GM19452 (cell line): ENCODE results near the gene PPP2R3B.

Source experiments
- ATAC-seq: cut with Tn5 transposase; IDR thresholded peaks from one replicate; pipeline ENCODE4 v1.9.1; 2021; ENCODE audit not compliant: unreplicated experiment

PPP2R3B gene

DNA sequence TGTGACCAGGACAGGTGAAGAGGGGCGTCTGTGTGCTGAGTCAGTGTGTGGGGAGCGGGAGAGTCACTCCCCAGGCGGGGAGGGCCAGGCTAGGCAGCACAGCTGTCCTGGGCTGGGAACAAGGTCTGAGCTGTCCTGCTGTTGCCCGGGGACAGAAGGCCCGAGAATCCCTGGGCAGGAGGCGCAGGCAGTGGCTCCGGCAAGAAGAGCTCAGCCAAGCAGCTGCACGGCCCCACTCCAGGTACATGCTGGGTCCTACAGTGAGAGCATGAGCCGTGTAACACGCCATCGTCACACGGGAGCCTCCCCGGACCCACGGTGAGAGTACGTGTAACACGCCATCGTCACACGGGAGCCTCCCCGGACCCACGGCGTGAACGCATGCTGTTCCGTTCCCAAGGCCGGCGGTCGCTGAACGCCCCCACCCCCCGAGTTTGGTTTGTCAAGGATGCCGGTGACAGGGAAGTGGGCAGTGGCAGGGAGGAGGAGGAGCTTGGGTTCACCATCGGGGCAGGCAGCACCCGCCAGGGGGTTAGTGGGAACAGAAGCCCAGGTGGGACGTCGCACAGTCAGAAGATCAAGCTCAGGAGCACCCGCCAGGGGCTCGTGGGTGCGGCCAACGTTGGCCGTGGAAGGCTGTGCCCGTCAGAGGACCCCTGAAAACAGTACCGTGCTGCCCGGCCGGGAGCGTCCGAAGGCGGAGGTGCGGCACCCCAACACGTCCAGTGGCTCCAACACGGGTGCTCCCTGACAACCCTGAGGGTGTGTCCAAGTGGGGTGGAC is 15.6 kb downstream of the PPP2R3B start:
- ATAC-seq: no peak

DNA sequence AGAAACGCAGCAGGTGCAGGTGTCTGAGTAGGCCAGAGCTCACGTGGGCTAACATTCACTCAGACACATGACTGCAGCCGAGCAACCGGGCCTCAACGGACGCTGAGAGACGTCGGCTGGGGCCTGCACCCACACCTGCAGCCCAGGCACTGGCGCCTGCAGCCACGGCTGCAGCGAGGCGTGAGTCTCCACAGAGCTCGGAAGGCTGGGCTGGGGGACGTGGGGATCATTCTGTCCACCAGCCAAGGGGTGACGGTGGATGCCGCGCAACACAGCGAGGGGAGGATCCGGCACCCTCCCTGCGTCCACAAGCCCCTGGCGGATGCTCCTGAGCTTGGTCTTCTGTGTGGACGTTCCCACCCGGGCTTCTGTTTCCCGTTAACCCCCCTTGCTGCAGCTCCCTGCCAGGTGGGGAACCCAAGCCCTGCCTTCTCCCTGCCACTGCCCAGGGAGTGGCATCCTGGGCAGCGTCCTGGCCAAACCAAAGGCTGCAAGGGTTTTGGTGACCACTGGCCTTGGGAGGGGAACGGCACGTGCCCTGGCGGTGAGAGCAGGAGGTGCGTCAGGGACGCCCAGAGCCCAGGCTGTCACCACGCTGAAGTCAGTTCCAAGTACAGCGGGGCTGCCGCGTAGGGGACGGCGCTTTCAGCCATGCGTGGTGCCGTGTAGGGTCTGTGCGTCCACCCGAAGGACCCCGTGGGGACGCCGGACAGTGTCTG is 16.3 kb downstream of the PPP2R3B start:
- no peak for ATAC-seq

DNA sequence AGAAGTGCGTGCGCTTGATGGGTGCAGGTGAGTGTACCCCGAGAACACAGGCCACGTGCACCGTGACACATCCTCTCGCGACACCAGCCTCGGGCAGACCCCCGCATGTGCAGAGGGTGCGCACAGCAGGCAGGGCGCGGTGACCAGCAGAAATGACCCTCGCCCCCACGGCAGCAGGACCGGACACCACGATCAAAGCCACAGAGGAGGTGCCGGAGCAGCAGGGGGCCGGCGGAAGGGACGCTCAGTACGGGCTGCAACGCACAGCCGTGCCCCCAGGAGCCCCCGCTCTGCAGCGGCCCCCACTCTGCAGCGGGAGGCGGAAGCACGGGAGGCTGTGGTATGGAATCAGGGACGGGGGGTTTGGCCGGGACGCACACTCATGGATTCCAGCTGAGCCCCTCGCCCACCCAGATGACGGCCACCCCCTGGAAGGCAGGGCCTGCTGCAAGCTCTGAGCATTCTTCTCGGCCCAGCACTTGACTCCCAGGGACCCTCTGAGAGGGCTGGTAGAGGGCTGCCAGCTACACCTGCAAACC is 17.1 kb downstream of the PPP2R3B start:
- ATAC-seq: no peak

DNA sequence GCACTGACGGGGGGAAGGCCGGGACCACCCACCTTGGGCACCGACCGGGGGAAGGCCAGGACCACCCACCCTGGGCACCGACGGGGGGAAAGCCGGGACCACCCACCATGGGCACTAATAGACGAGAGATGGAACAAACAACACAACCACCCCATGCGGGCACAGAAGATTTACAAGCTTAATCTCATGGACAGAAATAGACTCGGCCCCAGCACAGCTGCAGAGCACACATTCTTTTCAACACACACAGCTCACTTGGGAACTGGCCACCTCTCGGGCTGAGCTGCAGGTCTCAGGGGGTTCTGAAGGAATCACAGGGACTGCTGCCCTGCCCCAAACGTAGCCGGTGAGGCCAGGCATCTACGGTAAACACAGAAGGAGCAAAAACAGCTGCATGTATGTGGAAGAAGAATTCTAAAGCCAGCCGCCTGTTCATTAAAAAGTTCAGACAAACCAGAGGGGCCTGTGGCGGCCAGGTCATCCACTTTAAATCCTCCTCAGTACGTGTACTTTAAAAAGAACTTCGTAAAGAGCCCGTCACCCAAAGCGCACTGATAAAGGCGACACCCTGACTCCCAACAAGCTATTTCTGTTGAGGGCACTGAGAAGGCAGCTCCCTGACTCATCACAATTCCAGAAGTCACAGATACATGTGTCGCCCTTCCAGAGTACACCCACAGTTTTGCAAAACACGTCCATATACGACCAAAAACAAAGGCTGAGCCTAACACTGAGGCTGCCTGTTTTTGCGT is 17.7 kb downstream of the PPP2R3B start:
- ATAC-seq: no peak

DNA sequence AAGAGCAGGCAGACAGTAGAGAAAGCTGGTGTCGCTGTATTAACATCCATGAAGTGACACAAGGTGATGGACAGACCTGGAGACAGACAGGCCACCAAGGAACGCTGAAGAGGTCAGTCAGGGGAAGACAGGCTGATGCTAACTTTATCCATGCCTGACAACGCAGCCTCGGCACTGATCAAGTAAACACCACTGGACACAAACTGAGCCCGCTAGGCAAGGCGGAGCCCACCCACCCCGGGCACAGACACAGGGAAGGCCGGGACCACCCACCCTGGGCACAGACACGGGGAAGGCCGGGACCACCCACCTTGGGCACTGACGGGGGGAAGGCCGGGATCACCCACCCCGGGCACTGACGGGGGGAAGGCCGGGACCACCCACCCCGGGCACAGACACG is 18.8 kb downstream of the PPP2R3B start:
- ATAC-seq: no peak

DNA sequence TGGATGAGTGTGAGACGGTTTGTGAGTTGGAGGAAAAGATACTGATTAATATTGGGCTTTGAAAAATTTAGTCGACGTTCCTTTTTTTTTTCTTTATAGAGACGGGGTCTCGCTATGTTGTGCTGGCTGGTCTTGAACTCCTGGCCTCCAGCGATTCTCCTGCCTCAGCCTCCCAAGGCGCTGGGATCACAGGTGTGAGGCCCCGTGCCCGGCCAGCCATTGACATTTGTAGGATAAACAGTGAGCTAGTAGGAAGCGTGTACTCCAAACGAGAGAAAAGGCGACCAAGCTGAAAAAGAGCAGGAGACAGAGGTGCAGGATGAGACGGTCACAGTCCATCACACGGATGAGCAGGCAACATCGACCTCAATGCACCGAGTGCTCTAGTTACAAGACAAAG is 19.4 kb downstream of the PPP2R3B start:
- ATAC-seq: no peak

DNA sequence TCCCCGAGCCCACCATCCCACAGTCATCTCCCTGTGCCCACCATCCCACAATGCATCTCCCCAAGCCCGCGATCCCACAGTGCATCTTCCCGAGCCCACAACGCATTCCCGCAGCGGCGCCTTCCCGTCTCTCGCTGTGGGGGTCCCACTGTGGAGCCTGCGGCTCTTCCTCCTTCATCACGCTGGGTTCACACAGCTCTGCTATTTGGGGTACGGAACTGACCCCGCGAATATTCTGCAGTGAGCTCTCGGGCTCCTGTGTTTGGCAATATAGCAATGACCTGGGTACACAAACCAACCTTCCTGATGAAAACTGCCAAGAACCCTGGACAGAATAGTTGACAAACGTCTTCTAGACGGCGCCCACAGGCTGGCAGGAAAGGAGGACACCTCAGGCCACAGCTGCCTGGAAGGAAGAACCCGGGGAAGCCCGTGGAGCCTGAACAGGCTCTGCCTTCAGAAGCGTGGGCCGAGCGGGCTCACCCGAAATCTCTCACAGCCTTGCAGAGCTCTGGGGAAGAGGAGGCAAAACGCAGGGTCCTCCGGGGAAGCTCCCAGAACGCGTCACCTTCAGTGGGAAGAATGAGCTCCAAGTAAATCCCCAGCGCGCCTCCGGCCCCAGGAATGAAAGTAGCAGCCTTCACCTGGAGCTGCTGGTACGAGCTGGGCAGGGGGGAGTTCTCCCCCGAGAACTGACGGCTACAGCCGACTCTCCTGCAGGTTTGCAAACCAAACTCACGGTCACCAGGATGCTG is 22.9 kb downstream of the PPP2R3B start:
- ATAC-seq: no peak

DNA sequence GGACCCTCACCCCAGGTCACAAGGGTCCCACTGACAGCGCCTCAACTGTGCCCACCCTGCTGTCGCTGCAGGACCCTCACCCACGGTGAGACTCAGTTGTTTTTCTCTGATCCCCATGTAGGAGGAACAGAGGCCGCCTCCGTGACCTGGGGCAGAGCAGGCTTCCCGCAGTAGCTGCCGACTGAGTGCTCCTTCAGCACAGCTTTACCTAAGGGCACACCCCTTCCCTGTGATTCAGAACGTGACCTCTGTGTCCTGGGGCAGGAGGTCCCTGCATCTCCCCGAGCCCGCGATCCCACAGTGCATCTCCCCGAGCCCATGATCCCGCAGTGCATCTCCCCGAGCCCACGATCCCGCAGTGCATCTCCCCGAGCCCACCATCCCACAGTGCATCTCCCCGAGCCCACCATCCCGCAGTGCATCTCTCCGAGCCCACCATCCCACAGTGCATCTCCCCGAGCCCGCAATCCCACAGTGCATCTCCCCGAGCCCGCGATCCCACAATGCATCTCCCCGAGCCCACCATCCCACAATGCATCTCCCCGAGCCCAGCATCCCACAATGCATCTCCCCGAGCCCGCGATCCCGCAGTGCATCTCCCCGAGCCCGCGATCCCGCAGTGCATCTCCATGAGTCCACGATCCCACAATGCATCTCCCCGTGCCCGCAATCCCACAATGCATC is 23.6 kb downstream of the PPP2R3B start:
- ATAC-seq: no peak

DNA sequence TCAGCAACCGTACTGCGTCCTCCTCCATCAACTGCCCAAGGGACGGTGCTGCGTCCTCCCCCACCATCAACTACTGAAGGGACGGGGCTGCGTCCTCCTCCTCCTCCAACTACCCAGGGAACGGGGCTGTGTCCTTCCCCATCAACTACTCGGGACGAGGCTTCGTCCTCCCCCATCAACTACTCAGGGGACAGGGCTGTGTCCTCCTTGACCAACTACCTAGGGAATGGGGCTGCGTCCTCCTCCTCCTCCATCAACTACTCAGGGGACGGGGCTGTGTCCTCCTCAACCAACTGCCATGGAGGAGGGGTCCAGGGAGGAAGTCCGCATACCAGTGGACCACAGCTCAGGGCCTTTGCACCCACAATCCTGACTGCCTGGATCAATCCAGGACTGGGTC is 24.4 kb downstream of the PPP2R3B start:
- no peak for ATAC-seq

DNA sequence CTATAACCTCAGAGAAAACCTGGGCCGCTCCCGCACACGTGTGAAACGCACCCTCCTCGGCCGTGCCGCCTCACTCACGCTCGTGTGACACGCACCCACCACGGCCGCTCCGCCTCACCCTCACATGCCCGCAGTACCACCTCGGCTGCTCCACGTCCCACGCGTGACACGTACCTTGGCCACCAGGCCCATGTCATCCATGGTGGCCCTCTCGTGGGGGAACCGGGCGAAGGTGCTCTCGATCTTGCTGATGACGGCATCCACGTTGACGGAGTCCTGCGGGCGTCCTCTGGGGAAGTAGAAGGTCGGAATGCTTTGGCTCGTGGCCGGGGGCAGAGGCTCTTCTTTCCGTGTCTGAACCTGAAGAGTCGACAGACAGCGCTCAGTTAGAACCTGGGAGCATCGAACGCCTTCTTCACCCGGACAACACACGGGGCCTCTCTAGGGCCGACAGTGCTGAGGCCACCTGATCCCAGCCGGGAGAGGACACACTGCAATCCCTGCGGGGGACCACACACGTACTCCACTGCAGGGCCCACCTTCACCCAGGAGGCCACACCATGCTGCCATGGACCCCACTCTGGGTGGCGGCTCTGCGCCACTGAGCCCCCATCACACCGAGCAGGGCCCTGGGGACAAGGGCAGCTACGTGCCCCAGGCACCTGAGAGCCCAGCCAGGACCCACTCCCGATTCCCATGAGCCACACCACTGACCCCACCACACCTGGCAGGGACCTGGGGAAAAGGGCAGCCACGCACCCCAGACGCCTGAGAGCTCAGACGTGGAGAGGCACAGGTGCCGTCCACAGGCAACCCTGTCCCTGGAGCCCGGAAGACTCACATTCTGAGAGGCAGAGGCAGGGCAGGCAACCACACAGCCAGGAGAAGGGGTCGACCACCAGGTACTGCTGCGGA is 25.2 kb downstream of the PPP2R3B start:
- ATAC-seq: no peak

DNA sequence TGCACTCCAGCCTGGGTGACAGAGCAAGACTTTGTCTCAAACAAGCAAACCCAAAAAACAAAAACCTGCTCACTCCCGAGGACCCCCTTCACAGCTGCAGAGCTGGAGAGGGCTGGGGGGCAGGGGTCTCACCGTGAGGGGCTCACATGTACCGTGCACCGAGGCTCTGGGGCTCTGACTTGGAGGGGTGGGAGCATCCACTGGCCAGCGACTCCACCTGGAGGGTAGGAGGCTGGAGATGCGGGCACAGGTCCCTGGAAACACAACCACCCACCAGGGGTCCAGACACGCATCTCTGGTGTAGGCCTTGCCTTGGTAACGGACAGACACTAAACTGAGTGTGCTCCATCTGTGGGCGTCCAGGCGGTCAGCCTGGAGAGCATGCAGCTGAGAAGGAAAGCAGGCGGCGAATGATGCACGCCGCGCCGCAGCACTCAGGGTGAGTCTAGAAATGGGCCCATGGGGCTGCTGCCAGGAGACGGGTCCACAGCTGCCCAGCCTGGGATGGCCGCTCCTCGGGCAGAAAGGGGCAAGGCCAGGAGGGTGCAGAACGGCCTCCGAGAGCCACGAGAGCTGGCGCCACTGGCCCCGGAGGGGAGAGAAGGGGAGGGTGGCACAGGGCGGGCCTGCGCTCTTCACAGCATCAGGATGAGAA is 26.1 kb downstream of the PPP2R3B start:
- ATAC-seq: no peak

DNA sequence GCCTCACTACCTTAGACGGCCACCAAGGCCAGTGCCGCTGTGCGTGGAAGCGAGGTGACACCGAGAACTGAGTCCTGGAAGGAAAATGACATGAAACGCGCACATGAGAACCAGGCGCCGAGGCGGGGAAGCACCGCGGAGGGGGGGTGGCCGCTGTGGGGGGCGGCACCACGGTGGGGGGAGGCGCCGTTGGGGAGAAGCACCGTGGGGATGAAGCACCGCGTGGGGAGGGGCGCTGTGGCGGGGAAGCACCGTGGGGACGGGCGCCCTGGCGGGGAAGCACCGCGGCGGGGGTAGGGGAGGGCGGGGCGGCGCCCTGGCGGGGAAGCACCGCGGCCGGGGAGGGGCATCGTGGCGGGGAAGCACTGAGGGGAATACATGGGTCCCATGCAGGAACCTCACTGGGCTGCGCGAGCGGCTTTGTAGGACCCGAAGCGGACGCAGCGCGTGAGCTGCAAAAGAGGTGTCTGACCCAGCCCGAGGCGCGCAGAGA is 28.0 kb downstream of the PPP2R3B start:
- ATAC-seq: no peak

DNA sequence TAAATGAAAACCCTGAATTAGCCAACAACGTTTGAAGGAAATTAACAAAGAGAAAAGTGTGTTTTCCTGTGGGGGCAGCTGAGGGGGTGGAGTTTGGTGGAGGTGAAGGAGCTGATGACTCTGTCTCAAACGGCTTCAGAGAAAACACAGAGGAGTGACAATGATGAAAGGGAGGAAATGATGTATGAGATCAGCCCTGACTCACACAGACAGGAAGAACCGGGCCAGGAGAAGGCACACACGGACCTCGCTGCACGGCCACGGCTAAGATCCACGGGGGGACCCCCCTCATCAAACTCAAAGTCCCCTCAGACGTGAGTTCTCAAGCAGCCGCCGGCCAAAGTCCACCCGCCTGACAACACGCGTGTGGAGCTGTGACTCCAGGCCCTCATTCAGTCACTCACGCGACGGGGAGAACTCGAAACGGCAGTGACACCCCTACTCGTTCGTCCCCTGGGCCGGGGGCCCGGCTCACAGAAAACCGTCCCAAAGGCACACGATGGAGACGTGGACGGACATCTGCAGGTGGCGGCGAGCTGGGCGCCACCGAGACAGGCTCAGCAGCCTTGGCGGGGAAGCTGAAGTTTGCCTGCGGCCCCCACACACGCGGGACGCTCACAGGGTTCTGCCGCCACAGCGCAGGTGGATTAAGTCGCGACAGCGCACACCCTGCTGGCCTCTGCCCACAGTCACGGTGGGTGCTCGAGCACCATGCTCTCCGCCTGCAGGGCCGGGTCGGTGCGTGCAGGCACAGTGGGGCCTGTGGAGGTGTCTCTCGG is 28.8 kb downstream of the PPP2R3B start:
- ATAC-seq: no peak

DNA sequence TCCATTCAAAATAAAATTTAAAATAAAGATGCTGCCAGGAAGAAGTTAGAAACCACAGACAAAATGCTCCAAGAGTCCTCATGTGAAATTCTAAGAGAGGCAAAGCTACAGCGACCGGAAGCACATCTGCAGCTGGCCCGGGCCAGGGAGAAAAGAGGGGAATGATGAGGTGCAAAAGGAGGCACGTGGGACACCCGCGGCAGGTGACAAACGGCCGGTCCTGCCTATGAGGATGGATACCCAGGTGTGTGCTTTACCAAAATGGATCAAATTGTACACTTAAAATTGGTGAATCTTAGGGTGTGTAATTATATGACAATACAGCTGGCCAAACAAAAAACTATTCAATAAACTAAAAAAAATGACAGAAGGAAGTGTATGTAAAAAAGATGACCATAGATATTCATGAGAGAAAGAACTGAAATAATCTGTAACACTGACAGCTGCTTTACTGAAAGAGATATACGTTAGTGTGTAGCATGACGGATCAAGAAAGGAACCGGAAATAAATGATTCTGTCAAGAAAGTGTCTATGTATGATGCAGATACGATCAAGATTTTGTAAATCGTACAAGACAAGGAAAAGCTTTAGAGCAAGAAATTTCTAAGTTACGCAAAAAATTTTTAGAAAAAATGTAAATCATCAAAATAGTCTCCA is 29.5 kb downstream of the PPP2R3B start:
- ATAC-seq: no peak

DNA sequence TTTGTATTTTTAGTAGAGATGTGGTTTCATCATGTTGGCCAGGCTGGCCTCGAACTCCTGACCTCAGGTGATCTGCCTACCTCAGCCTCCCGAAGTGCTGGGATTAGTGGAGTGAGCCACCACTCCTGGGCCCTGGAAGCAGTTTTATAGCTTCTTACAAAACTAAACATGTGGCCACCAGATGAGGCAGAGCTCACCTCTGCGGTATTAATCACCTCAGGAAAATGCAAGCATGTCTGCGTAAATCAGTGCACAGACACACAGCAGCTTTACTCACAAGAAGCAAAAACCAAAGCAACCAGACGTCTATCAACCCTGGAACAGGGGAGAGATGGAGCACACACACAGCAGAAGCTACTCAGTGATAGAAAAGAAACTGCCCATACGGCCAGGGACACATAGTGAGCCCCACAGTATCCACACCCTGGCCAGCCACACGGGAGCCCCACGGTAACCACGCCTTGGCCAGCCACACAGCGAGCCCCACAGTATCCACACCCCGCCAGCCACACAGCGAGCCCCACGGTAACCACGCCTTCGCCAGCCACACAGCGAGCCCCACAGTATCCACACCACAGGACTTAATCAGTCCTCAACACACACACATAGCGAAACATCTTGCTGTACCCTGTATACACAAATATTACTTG is 30.2 kb downstream of the PPP2R3B start:
- no peak for ATAC-seq

DNA sequence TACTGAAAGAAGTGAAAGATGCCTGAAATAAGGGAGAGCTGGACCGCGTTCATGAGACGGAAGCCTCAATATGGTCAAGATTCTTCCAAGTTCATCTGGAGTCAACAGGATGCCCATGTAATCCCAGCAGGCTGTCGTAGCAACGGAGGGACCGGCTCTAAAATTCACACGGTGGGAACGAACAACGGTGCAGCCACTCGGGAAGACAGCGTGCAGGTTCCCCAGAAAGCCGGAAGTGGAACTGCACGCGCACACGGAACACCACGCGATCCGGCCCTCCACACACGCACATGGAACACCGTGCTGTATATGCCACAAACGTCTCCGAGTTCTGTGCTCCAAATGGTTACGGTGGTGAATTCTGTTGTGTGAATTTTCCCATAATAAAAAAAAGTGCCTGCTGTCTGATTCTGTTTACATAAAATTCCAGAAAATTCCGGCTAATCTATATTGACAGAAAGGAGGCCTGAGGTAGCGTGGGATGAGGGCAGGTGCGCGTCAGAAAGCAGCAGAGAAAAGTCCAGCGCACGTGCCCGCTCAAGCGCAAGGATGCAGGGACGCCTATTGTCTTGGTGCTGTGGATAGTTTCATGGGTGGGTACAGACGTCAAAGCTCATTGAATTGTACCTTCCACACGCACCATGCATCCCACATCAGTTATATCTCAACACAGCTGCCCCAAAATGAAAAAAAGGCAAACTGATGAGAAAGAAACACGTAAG is 31.2 kb downstream of the PPP2R3B start:
- no peak for ATAC-seq
